ENCODE data around the gene SPIRE2. TPM values are rescaled to one million over a fixed set of nuclear protein-coding genes. Genes with fewer than 3 reads are reported as not detected.

Gene SPIRE2
- total and polyA plus RNA-seq, 2 of the 13 experiments (the other 11 are each of a cell fraction or from before 2014, with no cell fraction given): 13.3 to 37.5 TPM

DNA sequence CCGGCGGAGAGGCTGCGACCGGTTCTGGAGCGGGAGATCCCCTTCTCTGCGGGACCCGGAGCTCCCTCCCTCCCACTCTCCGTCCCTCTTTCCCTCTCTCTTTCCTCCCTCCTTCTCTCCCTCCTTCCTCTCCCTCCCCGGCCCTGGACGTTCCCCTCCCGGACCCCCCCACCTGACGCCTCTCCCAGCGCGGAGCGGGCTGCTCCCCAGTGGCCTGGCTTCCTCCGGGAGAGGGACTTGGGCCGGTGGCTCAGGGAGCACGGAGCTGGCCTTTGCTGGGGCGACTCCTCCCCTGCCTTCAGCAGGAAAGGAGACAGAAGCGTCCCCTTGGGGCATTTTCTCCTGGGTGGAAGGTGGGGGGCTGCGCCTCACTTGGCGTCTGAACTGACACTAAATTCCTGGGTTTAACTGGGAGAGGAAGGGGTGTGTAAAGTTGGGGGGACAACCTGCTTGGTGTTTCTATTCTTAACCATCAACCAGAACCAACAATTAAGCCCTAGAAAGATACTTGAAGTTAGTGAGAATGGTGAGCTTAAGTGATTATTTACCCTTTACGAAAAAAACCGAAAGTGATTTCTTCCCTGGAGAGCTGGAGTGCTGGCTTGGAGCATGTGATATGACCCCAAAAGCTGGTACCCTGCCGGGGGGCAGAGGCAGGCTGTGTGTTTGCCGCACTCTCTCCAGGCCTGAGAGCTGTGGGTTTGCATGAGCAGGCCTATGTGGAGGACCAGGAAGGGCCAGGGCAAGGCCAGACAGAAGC lies 775 bp downstream of the SPIRE2 start (continued):
- TF ChIP-seq ZNF382 (CRISPR knock-in tag; IDR thresholded peaks at IDR 0.05; ENCODE audit: borderline replicate concordance) (no peak), KMT2A (CRISPR knock-in tag; IDR thresholded peaks at IDR 0.05) (no peak), ZNF703 (CRISPR knock-in tag; IDR thresholded peaks at IDR 0.05; ENCODE audit: borderline replicate concordance) (no peak), ZIK1 (CRISPR knock-in tag; IDR thresholded peaks at IDR 0.05; ENCODE audit: borderline replicate concordance, low read depth) (no peak), SP1 (IDR thresholded peaks at IDR 0.05) (no peak), SP1 (CRISPR knock-in tag; IDR thresholded peaks at IDR 0.05) (no peak), SAFB2 (CRISPR knock-in tag; IDR thresholded peaks at IDR 0.05; ENCODE audit: borderline replicate concordance, low read depth) (no peak; the same call in 1 of the 2 replicates), ZNF766 (CRISPR knock-in tag; IDR thresholded peaks at IDR 0.05; ENCODE audit: borderline replicate concordance) (no peak), ZNF615 (CRISPR knock-in tag; IDR thresholded peaks at IDR 0.05; ENCODE audit: borderline replicate concordance) (no peak), ZNF557 (CRISPR knock-in tag; IDR thresholded peaks at IDR 0.05) (no peak), SNAI1 (CRISPR knock-in tag; IDR thresholded peaks at IDR 0.05; ENCODE audit: borderline replicate concordance) (no peak), ZBTB34 (CRISPR knock-in tag; IDR thresholded peaks at IDR 0.05) (no peak), ATF3 (CRISPR knock-in tag; IDR thresholded peaks at IDR 0.05) (no peak), NR1H2 (CRISPR knock-in tag; IDR thresholded peaks at IDR 0.05; ENCODE audit: borderline replicate concordance, low read depth) (no peak), MIER3 (CRISPR knock-in tag; IDR thresholded peaks at IDR 0.05; ENCODE audit: borderline replicate concordance) (no peak), ERF (CRISPR knock-in tag; IDR thresholded peaks at IDR 0.05) (no peak), PPARG (CRISPR knock-in tag; conservative IDR thresholded peaks at IDR 0.05) (no peak), RARA (CRISPR knock-in tag; IDR thresholded peaks at IDR 0.05) (no peak)
- TF ChIP-seq, protein P1, sequence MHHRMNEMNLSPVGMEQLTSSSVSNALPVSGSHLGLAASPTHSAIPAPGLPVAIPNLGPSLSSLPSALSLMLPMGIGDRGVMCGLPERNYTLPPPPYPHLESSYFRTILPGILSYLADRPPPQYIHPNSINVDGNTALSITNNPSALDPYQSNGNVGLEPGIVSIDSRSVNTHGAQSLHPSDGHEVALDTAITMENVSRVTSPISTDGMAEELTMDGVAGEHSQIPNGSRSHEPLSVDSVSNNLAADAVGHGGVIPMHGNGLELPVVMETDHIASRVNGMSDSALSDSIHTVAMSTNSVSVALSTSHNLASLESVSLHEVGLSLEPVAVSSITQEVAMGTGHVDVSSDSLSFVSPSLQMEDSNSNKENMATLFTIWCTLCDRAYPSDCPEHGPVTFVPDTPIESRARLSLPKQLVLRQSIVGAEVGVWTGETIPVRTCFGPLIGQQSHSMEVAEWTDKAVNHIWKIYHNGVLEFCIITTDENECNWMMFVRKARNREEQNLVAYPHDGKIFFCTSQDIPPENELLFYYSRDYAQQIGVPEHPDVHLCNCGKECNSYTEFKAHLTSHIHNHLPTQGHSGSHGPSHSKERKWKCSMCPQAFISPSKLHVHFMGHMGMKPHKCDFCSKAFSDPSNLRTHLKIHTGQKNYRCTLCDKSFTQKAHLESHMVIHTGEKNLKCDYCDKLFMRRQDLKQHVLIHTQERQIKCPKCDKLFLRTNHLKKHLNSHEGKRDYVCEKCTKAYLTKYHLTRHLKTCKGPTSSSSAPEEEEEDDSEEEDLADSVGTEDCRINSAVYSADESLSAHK (CRISPR knock-in tag; IDR thresholded peaks at IDR 0.05; ENCODE audit: borderline replicate concordance): no peak
- TF ChIP-seq, protein P2, sequence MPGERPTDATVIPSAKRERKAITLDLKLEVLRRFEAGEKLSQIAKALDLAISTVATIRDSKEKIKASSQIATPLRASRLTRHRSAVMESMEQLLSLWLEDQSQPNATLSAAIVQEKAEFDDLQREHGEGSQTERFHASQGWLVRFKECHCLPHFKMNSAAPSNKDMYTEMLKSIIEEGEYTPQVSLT (CRISPR knock-in tag; IDR thresholded peaks at IDR 0.05; ENCODE audit: borderline replicate concordance, low read depth): no peak
- TF ChIP-seq, protein P3, sequence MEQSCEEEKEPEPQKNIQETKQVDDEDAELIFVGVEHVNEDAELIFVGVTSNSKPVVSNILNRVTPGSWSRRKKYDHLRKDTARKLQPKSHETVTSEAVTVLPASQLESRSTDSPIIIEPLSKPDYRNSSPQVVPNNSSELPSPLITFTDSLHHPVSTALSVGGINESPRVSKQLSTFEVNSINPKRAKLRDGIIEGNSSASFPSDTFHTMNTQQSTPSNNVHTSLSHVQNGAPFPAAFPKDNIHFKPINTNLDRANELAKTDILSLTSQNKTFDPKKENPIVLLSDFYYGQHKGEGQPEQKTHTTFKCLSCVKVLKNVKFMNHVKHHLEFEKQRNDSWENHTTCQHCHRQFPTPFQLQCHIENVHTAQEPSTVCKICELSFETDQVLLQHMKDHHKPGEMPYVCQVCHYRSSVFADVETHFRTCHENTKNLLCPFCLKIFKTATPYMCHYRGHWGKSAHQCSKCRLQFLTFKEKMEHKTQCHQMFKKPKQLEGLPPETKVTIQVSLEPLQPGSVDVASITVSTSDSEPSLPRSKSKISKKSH (CRISPR knock-in tag; IDR thresholded peaks at IDR 0.05; ENCODE audit: borderline replicate concordance): no peak

All from HepG2 (cell line).